ENCODE data around the gene NOA1.

DNA sequence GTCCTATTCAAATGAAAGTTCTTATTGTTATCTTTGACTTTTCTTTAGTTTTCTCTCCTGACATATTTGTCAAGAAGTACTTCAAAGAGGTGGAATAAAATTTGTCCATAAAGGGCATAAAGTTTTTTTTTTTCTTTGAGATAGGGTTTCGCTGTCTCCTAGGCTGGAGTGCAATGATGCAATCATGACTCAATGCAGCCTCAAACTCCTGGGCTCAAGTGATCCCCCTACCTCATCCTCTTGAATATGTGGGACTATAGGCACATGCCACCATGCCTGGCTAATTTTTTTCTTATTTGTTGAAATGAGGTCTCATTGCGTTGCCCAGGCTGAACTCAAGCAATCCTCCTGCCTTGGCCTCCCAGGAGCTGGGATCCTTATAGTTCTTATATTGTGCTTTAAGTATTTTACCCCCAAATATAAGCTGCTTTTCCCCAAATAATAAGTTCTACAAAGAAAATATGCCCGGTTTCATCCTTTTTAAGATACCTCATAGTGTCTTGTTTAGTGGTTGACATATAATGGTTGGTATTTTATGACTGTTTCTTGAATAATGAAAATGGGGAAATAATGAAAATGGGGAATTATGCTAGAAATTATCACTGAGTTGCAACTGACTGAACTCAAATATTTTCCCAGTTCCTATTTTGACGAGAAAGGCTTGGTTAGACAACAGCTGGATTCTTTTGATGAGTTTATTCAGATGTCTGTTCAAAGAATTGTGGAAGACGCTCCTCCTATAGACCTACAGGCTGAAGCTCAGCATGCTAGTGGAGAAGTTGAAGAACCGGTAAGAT, 12.9 kb upstream of the NOA1 start:
- TF ChIP-seq POLR2AphosphoS5 (IDR thresholded peaks at IDR 0.05; ENCODE audit: low read depth, low read length), result no peak
- TF ChIP-seq SIN3A (IDR thresholded peaks at IDR 0.05; ENCODE audit: borderline replicate concordance, insufficient read depth, low read length), result no peak
- TF ChIP-seq REST (IDR thresholded peaks at IDR 0.05; ENCODE audit: insufficient read depth in 1 of 2, low read depth in 2 of 2, low read length in 2 of 2), result no peak
- no peak for TF ChIP-seq TAF1 (IDR thresholded peaks at IDR 0.05; ENCODE audit: borderline replicate concordance, insufficient read depth, low read length)

Data from PFSK-1 (cell line).